Parathyroid adenoma (tissue), 2 donors: ENCODE results near the gene ANKRD6.

Experiments used
- H2AFZ ChIP-seq: fragments of 300-600 bp; sonication (generic); one replicate; pipeline ENCODE4 v1.7.0; 2017; ENCODE audit warnings: antibody characterized with exemption, mild to moderate bottlenecking
- H3K27ac ChIP-seq: fragments of 300-600 bp; sonication (generic); one replicate; pipeline ENCODE4 v1.7.0; 2017
- H3K27me3 ChIP-seq: fragments of 300-600 bp; sonication (generic); one replicate; pipeline ENCODE4 v1.7.0; 2017; ENCODE audit warnings: low read length; ENCODE audit not compliant: control insufficient read depth, insufficient read depth
- H3K36me3 ChIP-seq: fragments of 300-600 bp; sonication (generic); one replicate; pipeline ENCODE4 v1.7.0; 2017; ENCODE audit warnings: low read length; ENCODE audit not compliant: control insufficient read depth, insufficient read depth
- H3K4me1 ChIP-seq: fragments of 300-600 bp; sonication (generic); one replicate; pipeline ENCODE4 v1.7.0; 2017; ENCODE audit warnings: control low read depth
- H3K4me2 ChIP-seq: fragments of 300-600 bp; sonication (generic); one replicate; pipeline ENCODE4 v1.7.0; 2017; ENCODE audit warnings: low read length
- H3K4me3 ChIP-seq: fragments of 300-600 bp; sonication (generic); one replicate; pipeline ENCODE4 v1.7.0; 2017; ENCODE audit warnings: low read depth, low read length
- H3K79me2 ChIP-seq: fragments of 300-600 bp; sonication (generic); one replicate; pipeline ENCODE4 v1.7.0; 2017; ENCODE audit warnings: control low read depth
- H3K9ac ChIP-seq: fragments of 300-600 bp; sonication (generic); one replicate; pipeline ENCODE4 v1.7.0; 2017; ENCODE audit warnings: mild to moderate bottlenecking
- H3K9me3 ChIP-seq: fragments of 300-600 bp; sonication (generic); one replicate; pipeline ENCODE4 v1.7.0; 2017; ENCODE audit warnings: low read length; ENCODE audit not compliant: control insufficient read depth
- TF ChIP-seq, protein P1 (sequence below): fragments of 300-600 bp; sonication (generic); IDR thresholded peaks from one replicate; pipeline ENCODE4 v1.7.0; 2017; ENCODE audit warnings: antibody characterized with exemption, mild to moderate bottlenecking
- donor health status: primary hyperparathyroidism.

Gene ANKRD6

DNA sequence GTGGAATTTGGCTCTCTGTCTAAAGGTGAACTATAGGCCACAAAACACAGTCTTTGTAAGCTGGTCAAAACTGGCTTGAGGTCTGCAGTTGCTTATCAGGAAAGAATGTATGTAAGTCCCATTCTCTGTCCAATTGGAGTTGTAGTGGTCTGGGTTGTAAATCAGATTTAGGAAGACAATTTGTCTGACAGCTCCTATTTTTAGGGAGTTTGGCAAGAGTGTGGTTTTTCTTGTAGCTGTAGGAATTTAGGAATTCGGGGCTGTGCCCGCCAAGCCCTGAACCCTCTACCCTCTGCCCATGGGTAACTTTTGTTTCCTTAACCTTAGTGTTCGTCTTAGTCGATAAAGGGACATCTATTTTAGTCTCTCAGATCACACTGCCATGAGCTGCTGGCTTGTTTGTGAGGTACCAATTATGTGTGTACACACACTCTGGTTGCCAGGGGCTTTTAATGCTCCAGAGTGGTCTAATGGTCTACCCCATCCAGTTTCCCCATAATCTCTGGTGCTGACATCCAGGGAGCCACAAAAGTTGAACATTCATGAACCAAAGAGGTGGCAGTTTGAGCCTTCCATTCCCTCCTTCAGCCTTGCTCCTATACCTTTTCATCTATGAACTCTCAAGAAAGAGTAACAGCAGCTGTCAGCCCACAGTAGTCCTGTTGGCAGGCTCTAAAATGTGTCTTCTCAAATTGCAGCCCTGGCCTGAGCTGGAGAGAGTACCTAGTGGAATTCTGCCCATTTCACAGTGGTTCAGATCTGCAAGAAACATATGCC lies 93.0 kb downstream of the ANKRD6 start:
- Histone ChIP-seq H3K36me3 (no peaks in the 10 kb centered on the region), H3K4me2 (no peak overlapping the region), H3K27ac (no peak overlapping the region), H3K9ac (no peak overlapping the region), H3K9me3 (no peaks in the 10 kb centered on the region), H3K79me2 (no peaks in the 10 kb centered on the region), H3K4me3 (no peak overlapping the region), H2AFZ (no peak overlapping the region), H3K4me1 (peaks cover 6% of the 10 kb centered on the region), H3K27me3 (no peaks in the 10 kb centered on the region)
- TF ChIP-seq, protein P1, sequence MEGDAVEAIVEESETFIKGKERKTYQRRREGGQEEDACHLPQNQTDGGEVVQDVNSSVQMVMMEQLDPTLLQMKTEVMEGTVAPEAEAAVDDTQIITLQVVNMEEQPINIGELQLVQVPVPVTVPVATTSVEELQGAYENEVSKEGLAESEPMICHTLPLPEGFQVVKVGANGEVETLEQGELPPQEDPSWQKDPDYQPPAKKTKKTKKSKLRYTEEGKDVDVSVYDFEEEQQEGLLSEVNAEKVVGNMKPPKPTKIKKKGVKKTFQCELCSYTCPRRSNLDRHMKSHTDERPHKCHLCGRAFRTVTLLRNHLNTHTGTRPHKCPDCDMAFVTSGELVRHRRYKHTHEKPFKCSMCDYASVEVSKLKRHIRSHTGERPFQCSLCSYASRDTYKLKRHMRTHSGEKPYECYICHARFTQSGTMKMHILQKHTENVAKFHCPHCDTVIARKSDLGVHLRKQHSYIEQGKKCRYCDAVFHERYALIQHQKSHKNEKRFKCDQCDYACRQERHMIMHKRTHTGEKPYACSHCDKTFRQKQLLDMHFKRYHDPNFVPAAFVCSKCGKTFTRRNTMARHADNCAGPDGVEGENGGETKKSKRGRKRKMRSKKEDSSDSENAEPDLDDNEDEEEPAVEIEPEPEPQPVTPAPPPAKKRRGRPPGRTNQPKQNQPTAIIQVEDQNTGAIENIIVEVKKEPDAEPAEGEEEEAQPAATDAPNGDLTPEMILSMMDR, result no peak

DNA sequence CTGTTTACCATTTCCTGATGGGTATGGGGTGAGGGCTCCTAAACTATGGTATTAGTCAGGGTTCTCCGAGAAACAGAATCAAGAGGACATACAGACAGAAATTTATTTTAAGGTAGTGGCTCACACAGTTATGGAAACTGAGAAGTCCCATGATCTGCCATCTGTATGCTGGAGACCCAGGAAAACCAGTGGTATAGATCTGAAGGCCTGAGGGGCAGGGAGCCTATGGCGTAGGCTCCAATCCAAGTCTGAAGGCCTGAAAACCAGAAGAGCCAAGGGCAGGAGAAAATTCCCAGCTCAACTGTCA lies 93.6 kb downstream of the ANKRD6 start:
- Histone ChIP-seq H3K36me3 (no peaks in the 10 kb centered on the region), H3K27ac (no peak overlapping the region), H3K4me1 (peaks cover 6% of the 10 kb centered on the region), H3K9me3 (no peaks in the 10 kb centered on the region), H2AFZ (no peak overlapping the region), H3K27me3 (no peaks in the 10 kb centered on the region), H3K9ac (no peak overlapping the region), H3K79me2 (no peaks in the 10 kb centered on the region), H3K4me2 (no peak overlapping the region), H3K4me3 (no peak overlapping the region)
- TF ChIP-seq, protein P1, result no peak

DNA sequence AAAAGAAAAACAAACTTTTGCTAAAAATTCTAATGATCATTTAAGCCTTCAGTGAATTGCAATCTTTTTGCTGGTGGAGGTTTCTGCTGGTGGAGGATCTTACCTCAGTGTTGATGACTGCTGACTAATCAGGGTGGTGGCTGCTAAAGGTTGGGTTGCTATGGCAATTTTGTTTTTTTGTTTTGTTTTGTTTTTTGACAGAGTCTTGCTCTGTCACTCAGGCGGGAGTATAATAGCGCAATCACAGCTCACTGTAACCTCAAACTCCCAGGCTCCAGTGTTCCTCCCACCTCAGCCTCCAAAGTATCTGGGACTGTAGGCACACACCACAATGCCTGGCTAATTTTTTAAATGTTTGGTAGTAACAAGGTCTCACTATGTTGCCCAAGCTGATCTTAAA lies 94.7 kb downstream of the ANKRD6 start:
- Histone ChIP-seq H3K4me3 (no peak overlapping the region), H3K27ac (no peak overlapping the region), H3K27me3 (no peaks in the 10 kb centered on the region), H3K4me2 (no peak overlapping the region), H3K4me1 (peaks cover 6% of the 10 kb centered on the region), H3K36me3 (no peaks in the 10 kb centered on the region), H2AFZ (no peak overlapping the region), H3K79me2 (no peaks in the 10 kb centered on the region), H3K9ac (no peak overlapping the region), H3K9me3 (no peaks in the 10 kb centered on the region)
- TF ChIP-seq, protein P1, result no peak

DNA sequence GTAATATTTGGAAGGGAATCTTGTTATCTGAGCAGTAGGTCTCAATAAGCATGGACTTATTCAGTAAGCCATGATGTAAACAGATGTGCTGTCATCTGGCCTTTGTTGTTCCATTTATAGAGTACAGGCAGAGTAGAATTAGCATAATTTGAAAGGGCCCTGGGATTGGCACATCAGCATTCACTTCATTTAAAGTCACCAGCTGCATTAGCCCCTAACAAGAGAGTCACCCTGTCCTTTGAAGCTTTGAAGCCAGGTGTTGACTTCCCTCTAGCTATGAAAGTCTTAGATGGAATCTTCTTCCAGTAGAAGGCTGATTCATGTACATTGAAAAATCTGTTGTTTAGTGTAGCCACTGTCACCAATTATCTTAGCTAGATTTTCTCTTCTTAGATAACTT lies 95.9 kb downstream of the ANKRD6 start:
- H3K4me2 ChIP-seq, result no peak overlapping the region
- no peaks in the 10 kb centered on the region for H3K79me2 ChIP-seq
- TF ChIP-seq, protein P1, result no peak
- no peaks in the 10 kb centered on the region for H3K4me1 ChIP-seq
- H3K9ac ChIP-seq, result no peak overlapping the region
- no peaks in the 10 kb centered on the region for H3K36me3 ChIP-seq
- no peak overlapping the region for H3K27ac ChIP-seq
- H3K4me3 ChIP-seq, result no peak overlapping the region
- H3K9me3 ChIP-seq, result no peaks in the 10 kb centered on the region
- H2AFZ ChIP-seq, result no peak overlapping the region
- H3K27me3 ChIP-seq, result no peaks in the 10 kb centered on the region

DNA sequence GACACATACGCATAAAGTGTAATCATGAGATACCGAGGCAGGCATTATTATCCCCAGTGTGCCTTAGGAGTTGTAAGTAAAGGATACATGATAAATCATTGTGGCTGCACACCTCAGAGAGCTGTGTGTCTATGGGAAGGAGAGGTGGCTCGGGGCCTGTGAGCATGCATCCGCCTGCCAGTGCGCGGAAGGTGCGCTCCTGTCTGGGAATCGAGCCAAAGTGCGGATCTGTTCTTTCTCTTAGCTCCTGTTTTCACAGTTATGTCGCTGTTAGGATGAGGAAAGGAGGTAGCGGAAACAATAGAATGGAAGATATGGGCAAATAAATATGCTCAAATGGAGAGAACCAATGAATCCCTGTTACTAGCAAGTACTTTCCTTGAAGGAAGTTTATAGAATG lies 98.0 kb downstream of the ANKRD6 start:
- H3K4me2 ChIP-seq, result no peak overlapping the region
- no peak overlapping the region for H3K4me3 ChIP-seq
- H3K27me3 ChIP-seq, result no peaks in the 10 kb centered on the region
- TF ChIP-seq, protein P1, result no peak
- no peaks in the 10 kb centered on the region for H3K36me3 ChIP-seq
- H3K9me3 ChIP-seq, result no peaks in the 10 kb centered on the region
- H2AFZ ChIP-seq, result no peak overlapping the region
- no peak overlapping the region for H3K9ac ChIP-seq
- no peak overlapping the region for H3K27ac ChIP-seq
- H3K4me1 ChIP-seq, result no peaks in the 10 kb centered on the region
- no peaks in the 10 kb centered on the region for H3K79me2 ChIP-seq
